Tibial nerve (tissue), 3 donors: Measurements from ENCODE around the gene RBM38.

Experiments used
- CTCF ChIP-seq, 5 experiments: fragments of 200-600 bp in 3 of 5; fragments of 450-650 bp in 2 of 5; sonication (generic) in 3 of 5; IDR thresholded peaks; one replicate each; pipeline ENCODE4 v1.5.1; 2016 to 2019; ENCODE audit warnings: antibody characterized with exemption in 5 of 5, mild to moderate bottlenecking in 3 of 5, moderate library complexity in 2 of 5
- POLR2A ChIP-seq, 2 donors: fragments of 450-650 bp; IDR thresholded peaks; one replicate each; pipeline ENCODE4 v1.6.1; 2017; ENCODE audit warnings: antibody characterized with exemption in 2 of 2, mild to moderate bottlenecking in 2 of 2, moderate library complexity in 2 of 2

GRCh38 chr20:57434390-57434700, 43.1 kb downstream of the RBM38 start:
- TF ChIP-seq CTCF (IDR thresholded peaks at IDR 0.05) = no peak
- TF ChIP-seq POLR2A (IDR thresholded peaks at IDR 0.05) = no peak
